WTC11 (cell line): Measurements from ENCODE around the gene RILP. TPM values are rescaled to one million over a fixed set of nuclear protein-coding genes. Genes with fewer than 3 reads are reported as not detected.

Experiments used
- ATAC-seq: fragments of 200-7000 bp; cut with Tn5 transposase; 2 replicates; pipeline ENCODE4 v1.10.0; 2021; ENCODE audit warnings: mild to moderate bottlenecking, moderate library complexity
- CTCF ChIA-PET: fragments of 300-600 bp; sonication (Branson Sonifier 250); formaldehyde crosslinking; loops from one replicate; lab custom pipeline; 2021; ENCODE audit warnings: antibody characterized with exemption; lab: Charles Lee
- POLR2A ChIA-PET: fragments of 350-600 bp; sonication (Branson Sonifier 250); formaldehyde crosslinking; loops from one replicate; lab custom pipeline; 2021; ENCODE audit warnings: antibody characterized with exemption; lab: Charles Lee
- DNase-seq: peaks from one replicate; pipeline ENCODE4 v3.0.0; 2021; ENCODE audit warnings: low spot score
- H3K27ac Mint-ChIP-seq: 2 replicates; pipeline ENCODE4 v1.8.0; 2021; ENCODE audit warnings: mixed read lengths
- H3K27me3 Mint-ChIP-seq: 2 replicates; pipeline ENCODE4 v1.8.0; 2021; ENCODE audit warnings: low read depth, mild to moderate bottlenecking, moderate library complexity, mixed read lengths
- H3K36me3 Mint-ChIP-seq: 2 replicates; pipeline ENCODE4 v1.8.0; 2021; ENCODE audit warnings: mixed read lengths
- H3K4me1 Mint-ChIP-seq: 2 replicates; pipeline ENCODE4 v1.8.0; 2022; ENCODE audit warnings: mixed read lengths
- H3K4me3 Mint-ChIP-seq: 2 replicates; pipeline ENCODE4 v1.8.0; 2021; ENCODE audit warnings: mild to moderate bottlenecking, moderate library complexity, mixed read lengths
- H3K9me3 Mint-ChIP-seq: 2 replicates; pipeline ENCODE4 v1.8.0; 2021; ENCODE audit warnings: mixed read lengths
- CREB1 ChIP-seq: sonication (generic); formaldehyde crosslinking; IDR thresholded peaks from 2 replicates; pipeline ENCODE4 v1.8.0; 2023; ENCODE audit warnings: mild to moderate bottlenecking, missing genetic modification reagents
- ESRRA ChIP-seq: sonication (generic); formaldehyde crosslinking; IDR thresholded peaks from 2 replicates; pipeline ENCODE4 v1.8.1; 2022; ENCODE audit warnings: mild to moderate bottlenecking, missing genetic modification reagents, borderline replicate concordance
- FOXP1 ChIP-seq: sonication (generic); formaldehyde crosslinking; IDR thresholded peaks from 2 replicates; pipeline ENCODE4 v1.8.0; 2022; ENCODE audit warnings: missing genetic modification reagents, mild to moderate bottlenecking, moderate library complexity, borderline replicate concordance
- MXD4 ChIP-seq: fragments of 250-450 bp; sonication (Bioruptor Pico); IDR thresholded peaks from 2 replicates; pipeline ENCODE4 v1.8.0; 2021; ENCODE audit warnings: mild to moderate bottlenecking, moderate library complexity, borderline replicate concordance
- RELA ChIP-seq: sonication (generic); formaldehyde crosslinking; IDR thresholded peaks from 2 replicates; pipeline ENCODE4 v1.8.1; 2022; ENCODE audit warnings: missing genetic modification reagents, mild to moderate bottlenecking, borderline replicate concordance
- SMAD3 ChIP-seq: sonication (generic); formaldehyde crosslinking; IDR thresholded peaks from 2 replicates; pipeline ENCODE4 v1.8.0; 2022; ENCODE audit warnings: missing genetic modification reagents, mild to moderate bottlenecking, borderline replicate concordance
- TCF7 ChIP-seq: sonication (generic); formaldehyde crosslinking; IDR thresholded peaks from 2 replicates; pipeline ENCODE4 v1.8.0; 2022; ENCODE audit warnings: mild to moderate bottlenecking, low read depth, missing genetic modification reagents, moderate library complexity
- ZNF219 ChIP-seq: sonication (generic); formaldehyde crosslinking; IDR thresholded peaks from 2 replicates; pipeline ENCODE4 v1.8.0; 2023; ENCODE audit warnings: missing genetic modification reagents, mild to moderate bottlenecking, borderline replicate concordance
- total RNA-seq: library from RNA; stranded (reverse); gene quantifications from 3 replicates; pipeline ENCODE4 v1.2.3, GENCODE V29; 2021
- TF ChIP-seq, protein P1 (sequence below): fragments of 250-450 bp; sonication (Bioruptor Pico); IDR thresholded peaks from 2 replicates; pipeline ENCODE4 v1.9.0; 2021; ENCODE audit warnings: moderate library complexity, mild to moderate bottlenecking, inconsistent platforms, borderline replicate concordance
- TF ChIP-seq, protein P2 (sequence below): sonication (generic); formaldehyde crosslinking; IDR thresholded peaks from 2 replicates; pipeline ENCODE4 v1.8.0; 2023; ENCODE audit warnings: missing genetic modification reagents, mild to moderate bottlenecking, borderline replicate concordance
- TF ChIP-seq, protein P3 (sequence below): sonication (generic); formaldehyde crosslinking; IDR thresholded peaks from 2 replicates; pipeline ENCODE4 v1.8.1; 2023; ENCODE audit warnings: mild to moderate bottlenecking, missing genetic modification reagents
- TF ChIP-seq, protein P4 (sequence below): sonication (generic); formaldehyde crosslinking; IDR thresholded peaks from 2 replicates; pipeline ENCODE4 v1.8.1; 2022; ENCODE audit warnings: low read depth, missing genetic modification reagents, borderline replicate concordance
- TF ChIP-seq, protein P5 (sequence below): sonication (generic); formaldehyde crosslinking; IDR thresholded peaks from 2 replicates; pipeline ENCODE4 v1.8.0; 2022; ENCODE audit warnings: mild to moderate bottlenecking, missing genetic modification reagents
- TF ChIP-seq, protein P6 (sequence below): sonication (generic); formaldehyde crosslinking; IDR thresholded peaks from 2 replicates; pipeline ENCODE4 v1.8.1; 2022; ENCODE audit warnings: mild to moderate bottlenecking, missing genetic modification reagents, moderate library complexity, borderline replicate concordance
- TF ChIP-seq, protein P7 (sequence below): sonication (generic); formaldehyde crosslinking; IDR thresholded peaks from 2 replicates; pipeline ENCODE4 v1.8.1; 2023; ENCODE audit warnings: mild to moderate bottlenecking, missing genetic modification reagents, moderate library complexity
- TF ChIP-seq, protein P8 (sequence below): sonication (generic); formaldehyde crosslinking; IDR thresholded peaks from 2 replicates; pipeline ENCODE4 v1.8.0; 2022; ENCODE audit warnings: mild to moderate bottlenecking, missing genetic modification reagents

RILP gene
- total RNA-seq, 1 experiment from 2014 or later, result 11.7 TPM

DNA sequence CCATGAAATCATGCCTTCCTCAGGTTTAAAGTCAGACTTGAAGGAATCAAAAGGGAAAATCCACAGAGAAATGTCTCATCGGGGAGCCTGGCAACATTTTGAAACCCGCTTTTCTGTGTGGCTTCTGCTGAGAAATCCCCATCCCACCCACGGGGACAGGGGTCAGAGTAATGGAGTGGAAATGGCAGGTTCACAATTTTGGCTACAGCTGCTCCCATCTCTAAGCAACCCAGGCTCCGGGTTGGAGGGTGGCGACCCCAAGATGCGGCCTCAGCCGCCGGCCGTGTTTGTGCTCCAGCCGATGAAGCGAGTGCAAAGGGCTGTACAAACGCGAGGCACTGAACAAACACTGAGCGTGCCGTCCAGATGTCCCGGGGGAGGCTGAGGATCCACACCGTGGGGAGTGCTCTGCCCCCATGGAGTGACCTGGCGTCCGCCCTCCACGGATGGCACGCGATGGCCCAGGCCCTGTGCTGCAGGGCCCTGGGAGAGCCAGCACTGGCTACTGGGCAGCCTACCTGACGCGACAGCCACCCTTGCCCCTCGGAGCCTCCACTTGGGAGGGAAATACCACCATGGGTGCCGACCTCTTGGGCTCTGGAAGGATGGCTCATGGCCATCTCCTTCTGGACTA, 43.2 kb downstream of the RILP start (continued):
- TF ChIP-seq, protein P1, sequence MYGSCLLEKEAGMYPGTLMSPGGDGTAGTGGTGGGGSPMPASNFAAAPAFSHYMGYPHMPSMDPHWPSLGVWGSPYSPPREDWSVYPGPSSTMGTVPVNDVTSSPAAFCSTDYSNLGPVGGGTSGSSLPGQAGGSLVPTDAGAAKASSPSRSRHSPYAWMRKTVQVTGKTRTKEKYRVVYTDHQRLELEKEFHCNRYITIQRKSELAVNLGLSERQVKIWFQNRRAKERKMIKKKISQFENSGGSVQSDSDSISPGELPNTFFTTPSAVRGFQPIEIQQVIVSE (CRISPR knock-in tag), result no peak
- TF ChIP-seq, protein P2, sequence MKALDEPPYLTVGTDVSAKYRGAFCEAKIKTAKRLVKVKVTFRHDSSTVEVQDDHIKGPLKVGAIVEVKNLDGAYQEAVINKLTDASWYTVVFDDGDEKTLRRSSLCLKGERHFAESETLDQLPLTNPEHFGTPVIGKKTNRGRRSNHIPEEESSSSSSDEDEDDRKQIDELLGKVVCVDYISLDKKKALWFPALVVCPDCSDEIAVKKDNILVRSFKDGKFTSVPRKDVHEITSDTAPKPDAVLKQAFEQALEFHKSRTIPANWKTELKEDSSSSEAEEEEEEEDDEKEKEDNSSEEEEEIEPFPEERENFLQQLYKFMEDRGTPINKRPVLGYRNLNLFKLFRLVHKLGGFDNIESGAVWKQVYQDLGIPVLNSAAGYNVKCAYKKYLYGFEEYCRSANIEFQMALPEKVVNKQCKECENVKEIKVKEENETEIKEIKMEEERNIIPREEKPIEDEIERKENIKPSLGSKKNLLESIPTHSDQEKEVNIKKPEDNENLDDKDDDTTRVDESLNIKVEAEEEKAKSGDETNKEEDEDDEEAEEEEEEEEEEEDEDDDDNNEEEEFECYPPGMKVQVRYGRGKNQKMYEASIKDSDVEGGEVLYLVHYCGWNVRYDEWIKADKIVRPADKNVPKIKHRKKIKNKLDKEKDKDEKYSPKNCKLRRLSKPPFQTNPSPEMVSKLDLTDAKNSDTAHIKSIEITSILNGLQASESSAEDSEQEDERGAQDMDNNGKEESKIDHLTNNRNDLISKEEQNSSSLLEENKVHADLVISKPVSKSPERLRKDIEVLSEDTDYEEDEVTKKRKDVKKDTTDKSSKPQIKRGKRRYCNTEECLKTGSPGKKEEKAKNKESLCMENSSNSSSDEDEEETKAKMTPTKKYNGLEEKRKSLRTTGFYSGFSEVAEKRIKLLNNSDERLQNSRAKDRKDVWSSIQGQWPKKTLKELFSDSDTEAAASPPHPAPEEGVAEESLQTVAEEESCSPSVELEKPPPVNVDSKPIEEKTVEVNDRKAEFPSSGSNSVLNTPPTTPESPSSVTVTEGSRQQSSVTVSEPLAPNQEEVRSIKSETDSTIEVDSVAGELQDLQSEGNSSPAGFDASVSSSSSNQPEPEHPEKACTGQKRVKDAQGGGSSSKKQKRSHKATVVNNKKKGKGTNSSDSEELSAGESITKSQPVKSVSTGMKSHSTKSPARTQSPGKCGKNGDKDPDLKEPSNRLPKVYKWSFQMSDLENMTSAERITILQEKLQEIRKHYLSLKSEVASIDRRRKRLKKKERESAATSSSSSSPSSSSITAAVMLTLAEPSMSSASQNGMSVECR (CRISPR knock-in tag), result no peak
- TF ChIP-seq, protein P3, sequence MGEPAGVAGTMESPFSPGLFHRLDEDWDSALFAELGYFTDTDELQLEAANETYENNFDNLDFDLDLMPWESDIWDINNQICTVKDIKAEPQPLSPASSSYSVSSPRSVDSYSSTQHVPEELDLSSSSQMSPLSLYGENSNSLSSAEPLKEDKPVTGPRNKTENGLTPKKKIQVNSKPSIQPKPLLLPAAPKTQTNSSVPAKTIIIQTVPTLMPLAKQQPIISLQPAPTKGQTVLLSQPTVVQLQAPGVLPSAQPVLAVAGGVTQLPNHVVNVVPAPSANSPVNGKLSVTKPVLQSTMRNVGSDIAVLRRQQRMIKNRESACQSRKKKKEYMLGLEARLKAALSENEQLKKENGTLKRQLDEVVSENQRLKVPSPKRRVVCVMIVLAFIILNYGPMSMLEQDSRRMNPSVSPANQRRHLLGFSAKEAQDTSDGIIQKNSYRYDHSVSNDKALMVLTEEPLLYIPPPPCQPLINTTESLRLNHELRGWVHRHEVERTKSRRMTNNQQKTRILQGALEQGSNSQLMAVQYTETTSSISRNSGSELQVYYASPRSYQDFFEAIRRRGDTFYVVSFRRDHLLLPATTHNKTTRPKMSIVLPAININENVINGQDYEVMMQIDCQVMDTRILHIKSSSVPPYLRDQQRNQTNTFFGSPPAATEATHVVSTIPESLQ, result no peak
- TF ChIP-seq FOXP1 (CRISPR knock-in tag), result no peak
- TF ChIP-seq CREB1 (CRISPR knock-in tag), result no peak

DNA sequence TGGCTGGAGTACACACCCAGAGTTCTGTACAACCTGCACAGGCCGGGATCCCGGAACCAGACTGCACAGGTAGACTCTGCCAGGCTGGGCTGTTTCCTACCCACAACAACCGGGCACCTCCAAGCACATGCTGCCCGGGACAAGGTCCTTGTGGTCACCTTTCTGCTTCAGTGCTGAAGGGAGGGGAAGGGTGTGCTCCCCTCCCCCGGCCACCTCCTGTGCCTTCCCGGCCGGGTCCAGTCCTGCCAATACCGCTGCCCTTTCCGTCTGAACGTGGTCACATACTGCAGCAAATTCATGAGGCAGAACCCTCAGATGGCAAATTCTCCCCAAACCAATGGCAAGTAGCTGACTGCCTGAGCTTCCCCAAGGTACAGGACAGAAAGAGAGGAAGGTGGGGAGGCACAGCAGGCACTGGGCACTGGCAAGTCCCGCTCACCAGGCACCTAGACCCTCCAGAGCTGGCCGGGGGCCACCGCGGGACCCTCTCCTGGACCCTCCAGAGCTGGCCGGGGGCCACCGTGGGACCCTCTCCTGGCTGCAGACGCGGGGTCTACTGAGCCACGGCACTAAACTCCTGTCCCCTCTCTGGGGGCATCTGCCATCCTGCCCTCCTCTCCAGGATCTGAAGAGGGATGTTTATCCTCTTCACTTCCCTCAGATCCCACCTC, 43.9 kb downstream of the RILP start:
- peaks cover 7% of the 10 kb centered on the region for H3K9me3 Mint-ChIP-seq
- no peak overlapping the region for H3K27ac Mint-ChIP-seq
- ChIA-PET CTCF (interaction anchor here (1.0 to 3.7 kb wide), 3 partner anchors 20 to 31 kb away, joined by 4 to 24 read pairs (median 10); no protein-coding TSS in a partner anchor), POLR2A (interaction anchor here (1.2 kb wide), 1 partner anchor 20 kb away, joined by 4 read pairs; no protein-coding TSS in a partner anchor)
- ATAC-seq (no peak), DNase-seq (no peak)
- H3K4me1 Mint-ChIP-seq, result peaks cover 9% of the 10 kb centered on the region
- H3K4me3 Mint-ChIP-seq, result no peak overlapping the region
- H3K27me3 Mint-ChIP-seq, result no peaks in the 10 kb centered on the region
- peaks cover 9% of the 10 kb centered on the region for H3K36me3 Mint-ChIP-seq
- TF ChIP-seq MXD4 (CRISPR knock-in tag) (no peak), SMAD3 (CRISPR knock-in tag) (no peak), TCF7 (CRISPR knock-in tag) (no peak), ZNF219 (CRISPR knock-in tag) (no peak), RELA (CRISPR knock-in tag) (no peak), ESRRA (no peak)
- TF ChIP-seq, protein P2 (CRISPR knock-in tag), result no peak
- TF ChIP-seq, protein P4, sequence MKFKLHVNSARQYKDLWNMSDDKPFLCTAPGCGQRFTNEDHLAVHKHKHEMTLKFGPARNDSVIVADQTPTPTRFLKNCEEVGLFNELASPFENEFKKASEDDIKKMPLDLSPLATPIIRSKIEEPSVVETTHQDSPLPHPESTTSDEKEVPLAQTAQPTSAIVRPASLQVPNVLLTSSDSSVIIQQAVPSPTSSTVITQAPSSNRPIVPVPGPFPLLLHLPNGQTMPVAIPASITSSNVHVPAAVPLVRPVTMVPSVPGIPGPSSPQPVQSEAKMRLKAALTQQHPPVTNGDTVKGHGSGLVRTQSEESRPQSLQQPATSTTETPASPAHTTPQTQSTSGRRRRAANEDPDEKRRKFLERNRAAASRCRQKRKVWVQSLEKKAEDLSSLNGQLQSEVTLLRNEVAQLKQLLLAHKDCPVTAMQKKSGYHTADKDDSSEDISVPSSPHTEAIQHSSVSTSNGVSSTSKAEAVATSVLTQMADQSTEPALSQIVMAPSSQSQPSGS (CRISPR knock-in tag), result no peak
- TF ChIP-seq, protein P5, sequence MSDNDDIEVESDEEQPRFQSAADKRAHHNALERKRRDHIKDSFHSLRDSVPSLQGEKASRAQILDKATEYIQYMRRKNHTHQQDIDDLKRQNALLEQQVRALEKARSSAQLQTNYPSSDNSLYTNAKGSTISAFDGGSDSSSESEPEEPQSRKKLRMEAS (CRISPR knock-in tag), result no peak
- TF ChIP-seq, protein P6, sequence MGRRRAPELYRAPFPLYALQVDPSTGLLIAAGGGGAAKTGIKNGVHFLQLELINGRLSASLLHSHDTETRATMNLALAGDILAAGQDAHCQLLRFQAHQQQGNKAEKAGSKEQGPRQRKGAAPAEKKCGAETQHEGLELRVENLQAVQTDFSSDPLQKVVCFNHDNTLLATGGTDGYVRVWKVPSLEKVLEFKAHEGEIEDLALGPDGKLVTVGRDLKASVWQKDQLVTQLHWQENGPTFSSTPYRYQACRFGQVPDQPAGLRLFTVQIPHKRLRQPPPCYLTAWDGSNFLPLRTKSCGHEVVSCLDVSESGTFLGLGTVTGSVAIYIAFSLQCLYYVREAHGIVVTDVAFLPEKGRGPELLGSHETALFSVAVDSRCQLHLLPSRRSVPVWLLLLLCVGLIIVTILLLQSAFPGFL (CRISPR knock-in tag), result no peak
- TF ChIP-seq, protein P7, sequence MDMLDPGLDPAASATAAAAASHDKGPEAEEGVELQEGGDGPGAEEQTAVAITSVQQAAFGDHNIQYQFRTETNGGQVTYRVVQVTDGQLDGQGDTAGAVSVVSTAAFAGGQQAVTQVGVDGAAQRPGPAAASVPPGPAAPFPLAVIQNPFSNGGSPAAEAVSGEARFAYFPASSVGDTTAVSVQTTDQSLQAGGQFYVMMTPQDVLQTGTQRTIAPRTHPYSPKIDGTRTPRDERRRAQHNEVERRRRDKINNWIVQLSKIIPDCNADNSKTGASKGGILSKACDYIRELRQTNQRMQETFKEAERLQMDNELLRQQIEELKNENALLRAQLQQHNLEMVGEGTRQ (CRISPR knock-in tag), result no peak
- TF ChIP-seq, protein P8, sequence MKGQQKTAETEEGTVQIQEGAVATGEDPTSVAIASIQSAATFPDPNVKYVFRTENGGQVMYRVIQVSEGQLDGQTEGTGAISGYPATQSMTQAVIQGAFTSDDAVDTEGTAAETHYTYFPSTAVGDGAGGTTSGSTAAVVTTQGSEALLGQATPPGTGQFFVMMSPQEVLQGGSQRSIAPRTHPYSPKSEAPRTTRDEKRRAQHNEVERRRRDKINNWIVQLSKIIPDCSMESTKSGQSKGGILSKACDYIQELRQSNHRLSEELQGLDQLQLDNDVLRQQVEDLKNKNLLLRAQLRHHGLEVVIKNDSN (CRISPR knock-in tag), result no peak
